Measurements from ENCODE around the gene ARHGAP40. TPM values are rescaled to one million over a fixed set of nuclear protein-coding genes. Genes with fewer than 3 reads are reported as not detected.

The ARHGAP40 gene
- total and polyA plus RNA-seq, 2 of the 13 experiments (the other 11 are each of a cell fraction or from before 2014, with no cell fraction given) = 0.75 to 2.1 TPM

- TF ChIP-seq NCOA2 (CRISPR knock-in tag; IDR thresholded peaks at IDR 0.05) (no peak), RBFOX2 (IDR thresholded peaks at IDR 0.05; ENCODE audit: low read depth, low read length) (no peak), EED (CRISPR knock-in tag; IDR thresholded peaks at IDR 0.05) (0 out of 2 replicates have a peak, but pooled peaks have one; percentile 17), TBX2 (CRISPR knock-in tag; IDR thresholded peaks at IDR 0.05; ENCODE audit: borderline replicate concordance) (0 out of 2 replicates have a peak, but pooled peaks have one; percentile 13), ZMYM4 (CRISPR knock-in tag; IDR thresholded peaks at IDR 0.05) (no peak), PHF21A (CRISPR knock-in tag; IDR thresholded peaks at IDR 0.05) (no peak), CREB1 (IDR thresholded peaks at IDR 0.05) (no peak), CREB1 (CRISPR knock-in tag; IDR thresholded peaks at IDR 0.05) (no peak), XRCC5 (optimal IDR thresholded peaks at IDR 0.05; ENCODE audit: low read length) (peak; percentile 69), SALL1 (CRISPR knock-in tag; IDR thresholded peaks at IDR 0.05) (no peak), NRL (CRISPR knock-in tag; IDR thresholded peaks at IDR 0.05; ENCODE audit: borderline replicate concordance) (0 out of 2 replicates have a peak, but pooled peaks have one; percentile 14), ZBTB26 (CRISPR knock-in tag; IDR thresholded peaks at IDR 0.05; ENCODE audit: borderline replicate concordance) (0 out of 2 replicates have a peak, but pooled peaks have one; percentile 14), RCOR2 (CRISPR knock-in tag; IDR thresholded peaks at IDR 0.05) (no peak), HIVEP1 (CRISPR knock-in tag; IDR thresholded peaks at IDR 0.05) (no peak), ZNF772 (CRISPR knock-in tag; IDR thresholded peaks at IDR 0.05) (no peak), AGO2 (optimal IDR thresholded peaks at IDR 0.05; ENCODE audit: low read depth, low read length) (no peak), ZBTB21 (CRISPR knock-in tag; IDR thresholded peaks at IDR 0.05) (no peak), SMARCE1 (IDR thresholded peaks at IDR 0.05; ENCODE audit: borderline replicate concordance) (no peak), CTCF (CRISPR knock-in tag; IDR thresholded peaks at IDR 0.05) (peak; percentile 92), NR2F6 (IDR thresholded peaks at IDR 0.05) (no peak), NR2F6 (CRISPR knock-in tag; IDR thresholded peaks at IDR 0.05) (no peak), ZNF121 (CRISPR knock-in tag; IDR thresholded peaks at IDR 0.05) (no peak), ATF4 (CRISPR knock-in tag; IDR thresholded peaks at IDR 0.05) (no peak), AGO1 (IDR thresholded peaks at IDR 0.05; ENCODE audit: low read depth, low read length, poor library complexity, severe bottlenecking) (no peak)
- TF ChIP-seq, protein P1, sequence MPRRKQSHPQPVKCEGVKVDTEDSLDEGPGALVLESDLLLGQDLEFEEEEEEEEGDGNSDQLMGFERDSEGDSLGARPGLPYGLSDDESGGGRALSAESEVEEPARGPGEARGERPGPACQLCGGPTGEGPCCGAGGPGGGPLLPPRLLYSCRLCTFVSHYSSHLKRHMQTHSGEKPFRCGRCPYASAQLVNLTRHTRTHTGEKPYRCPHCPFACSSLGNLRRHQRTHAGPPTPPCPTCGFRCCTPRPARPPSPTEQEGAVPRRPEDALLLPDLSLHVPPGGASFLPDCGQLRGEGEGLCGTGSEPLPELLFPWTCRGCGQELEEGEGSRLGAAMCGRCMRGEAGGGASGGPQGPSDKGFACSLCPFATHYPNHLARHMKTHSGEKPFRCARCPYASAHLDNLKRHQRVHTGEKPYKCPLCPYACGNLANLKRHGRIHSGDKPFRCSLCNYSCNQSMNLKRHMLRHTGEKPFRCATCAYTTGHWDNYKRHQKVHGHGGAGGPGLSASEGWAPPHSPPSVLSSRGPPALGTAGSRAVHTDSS (CRISPR knock-in tag; conservative IDR thresholded peaks at IDR 0.05) = no peak
- TF ChIP-seq, protein P2, sequence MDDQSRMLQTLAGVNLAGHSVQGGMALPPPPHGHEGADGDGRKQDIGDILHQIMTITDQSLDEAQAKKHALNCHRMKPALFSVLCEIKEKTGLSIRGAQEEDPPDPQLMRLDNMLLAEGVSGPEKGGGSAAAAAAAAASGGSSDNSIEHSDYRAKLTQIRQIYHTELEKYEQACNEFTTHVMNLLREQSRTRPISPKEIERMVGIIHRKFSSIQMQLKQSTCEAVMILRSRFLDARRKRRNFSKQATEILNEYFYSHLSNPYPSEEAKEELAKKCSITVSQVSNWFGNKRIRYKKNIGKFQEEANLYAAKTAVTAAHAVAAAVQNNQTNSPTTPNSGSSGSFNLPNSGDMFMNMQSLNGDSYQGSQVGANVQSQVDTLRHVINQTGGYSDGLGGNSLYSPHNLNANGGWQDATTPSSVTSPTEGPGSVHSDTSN (CRISPR knock-in tag; IDR thresholded peaks at IDR 0.05; ENCODE audit: borderline replicate concordance) = no peak
These were observed 47.8 kb downstream of the ARHGAP40 start (continued) for GRCh38 chr20:38649275-38649891.
